OCI-LY7 (cell line): Measurements from ENCODE around the gene TBC1D2B. TPM values are rescaled to one million over a fixed set of nuclear protein-coding genes. Genes with fewer than 3 reads are reported as not detected.
"Not testable (repeated sequence)": the region's sequence is repeated elsewhere in the genome, so short reads cannot be mapped to it uniquely, and the experiment has no call there.

Experiments used
- BruUV-seq: library from RNA; stranded (reverse); fragments of 400-500 nt; replicated peaks from 2 replicates; lab custom pipeline; 2021; lab: Mats Ljungman, UMichigan
- CTCF ChIA-PET: fragments of 300-600 bp; sonication (Branson Sonifier 250); formaldehyde crosslinking; loops from one replicate; lab custom pipeline; 2022; ENCODE audit warnings: antibody characterized with exemption; ENCODE audit not compliant: unreplicated experiment; lab: Charles Lee
- POLR2A ChIA-PET: fragments of 300-600 bp; sonication (Branson Sonifier 250); formaldehyde crosslinking; loops from one replicate; lab custom pipeline; 2022; ENCODE audit warnings: antibody characterized with exemption; lab: Charles Lee
- DNase-seq: peaks from one replicate; pipeline ENCODE4 v3.0.0-alpha.2; 2015; ENCODE audit warnings: low spot score
- H2AFZ ChIP-seq: fragments of 200-600 bp; sonication (generic), shearing (Covaris generic); 2 replicates; pipeline ENCODE4 v1.6.1; 2014; ENCODE audit warnings: mild to moderate bottlenecking, antibody characterized with exemption, low read length, moderate library complexity
- H3K27ac ChIP-seq: fragments of 200-600 bp; sonication (generic); 2 replicates; pipeline ENCODE4 v1.5.1; 2014; ENCODE audit warnings: mixed run types, low read depth, mild to moderate bottlenecking, moderate library complexity, low read length, inconsistent platforms; ENCODE audit not compliant: poor library complexity, severe bottlenecking
- H3K36me3 ChIP-seq: fragments of 200-600 bp; sonication (generic); 2 replicates; pipeline ENCODE4 v1.6.1; 2014; ENCODE audit warnings: mild to moderate bottlenecking, antibody characterized with exemption, low read length, moderate library complexity, mixed read lengths; ENCODE audit not compliant: insufficient read depth
- H3K4me1 ChIP-seq: fragments of 200-600 bp; sonication (generic); 2 replicates; pipeline ENCODE4 v1.5.1; 2014; ENCODE audit warnings: mild to moderate bottlenecking, low read length; ENCODE audit not compliant: insufficient read depth, poor library complexity, severe bottlenecking
- H3K4me2 ChIP-seq: fragments of 200-600 bp; sonication (generic); 2 replicates; pipeline ENCODE4 v1.6.1; 2014; ENCODE audit warnings: mild to moderate bottlenecking, low read length
- H3K4me3 ChIP-seq: fragments of 200-600 bp; sonication (generic); 2 replicates; pipeline ENCODE4 v1.5.1; 2014; ENCODE audit warnings: mild to moderate bottlenecking, low read depth, low read length; ENCODE audit not compliant: poor library complexity, severe bottlenecking
- H3K79me2 ChIP-seq: fragments of 200-600 bp; sonication (generic); 2 replicates; pipeline ENCODE4 v1.6.1; 2016; ENCODE audit warnings: low read depth, mild to moderate bottlenecking, low read length, moderate library complexity, mixed read lengths; ENCODE audit not compliant: insufficient read depth
- H3K9me2 ChIP-seq: fragments of 200-600 bp; sonication (generic); 2 replicates; pipeline ENCODE4 v1.6.1; 2016; ENCODE audit warnings: mild to moderate bottlenecking, low read length, mixed read lengths; ENCODE audit not compliant: insufficient read depth
- H3K9me3 ChIP-seq: fragments of 200-600 bp; sonication (generic); 2 replicates; pipeline ENCODE4 v1.6.1; 2014; ENCODE audit warnings: mild to moderate bottlenecking, mixed run types, low read length, mixed read lengths
- H4K20me1 ChIP-seq: fragments of 200-600 bp; sonication (generic); 2 replicates; pipeline ENCODE4 v1.6.1; 2014; ENCODE audit warnings: mild to moderate bottlenecking, antibody characterized with exemption, low read length, moderate library complexity, mixed read lengths; ENCODE audit not compliant: insufficient read depth
- EZH2phosphoT487 ChIP-seq: fragments of 200-600 bp; sonication (generic); IDR thresholded peaks from 2 replicates; pipeline ENCODE4 v1.6.1; 2018; ENCODE audit warnings: low read depth, borderline replicate concordance, mild to moderate bottlenecking, mixed run types, antibody characterized with exemption, low read length, moderate library complexity, mixed read lengths
- intact Hi-C: fragments of 100-400 bp; cut with micrococcal nuclease; formaldehyde crosslinking; loops from one replicate; pipeline ENCODE4 v1.10.0; 2022; ENCODE audit not compliant: unreplicated experiment
- total RNA-seq, 2 experiments: library from RNA; depleted of rRNA in 1 of 2; stranded (reverse); fragments of >200 nt in 1 of 2; shearing (Covaris generic) in 1 of 2; gene quantifications; 2 replicates each; pipeline ENCODE4 v1.2.3, GENCODE V29; 2014 to 2022
- TF ChIP-seq, protein P1 (sequence below): fragments of 200-600 bp; sonication (generic); conservative IDR thresholded peaks from 2 replicates; pipeline ENCODE4 v1.5.1; 2014; ENCODE audit warnings: mild to moderate bottlenecking, antibody characterized with exemption, low read length, moderate library complexity, mixed read lengths

Gene TBC1D2B
- total RNA-seq, 2 experiments from 2014 or later, result 30.9 to 41.5 TPM

DNA sequence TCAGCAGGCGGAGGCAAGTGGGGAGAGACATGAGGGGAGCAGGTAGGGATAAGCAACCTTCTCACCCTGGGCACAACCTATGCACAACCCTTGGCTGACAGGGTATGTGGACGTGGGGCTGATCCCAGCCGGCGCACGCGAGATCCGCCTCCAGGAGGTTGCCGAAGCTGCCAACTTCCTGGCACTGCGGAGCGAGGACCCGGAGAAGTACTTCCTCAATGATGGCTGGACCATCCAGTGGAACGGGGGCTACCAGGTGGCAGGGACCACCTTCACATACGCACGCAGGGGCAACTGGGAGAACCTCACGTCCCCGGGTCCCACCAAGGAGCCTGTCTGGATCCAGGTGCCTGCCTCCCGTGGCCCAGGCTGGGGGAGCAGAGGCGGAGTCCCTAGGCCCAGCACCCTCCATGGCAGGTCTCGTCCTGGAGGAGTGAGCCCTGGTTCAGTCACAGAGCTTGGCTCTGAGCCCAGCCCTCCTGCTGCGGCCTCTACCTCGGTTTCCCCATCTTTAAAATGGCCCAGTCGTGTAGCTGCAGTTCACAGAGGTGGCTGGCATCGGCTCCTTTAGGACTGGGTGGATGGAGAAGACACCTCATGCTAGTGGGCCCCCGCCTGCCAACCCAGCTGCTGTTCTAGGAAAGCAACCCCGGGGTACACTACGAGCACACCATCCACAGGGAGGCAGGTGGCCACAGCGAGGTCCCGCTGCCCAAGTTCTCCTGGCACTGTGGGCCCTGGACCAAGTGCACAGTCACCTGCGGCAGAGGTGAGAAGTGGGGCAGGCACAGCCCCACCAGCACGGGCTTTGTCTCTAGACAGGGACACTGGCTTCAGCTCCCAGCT lies 96.0 kb downstream of the TBC1D2B start:
- TF ChIP-seq EZH2phosphoT487, result no peak
- TF ChIP-seq, protein P1, sequence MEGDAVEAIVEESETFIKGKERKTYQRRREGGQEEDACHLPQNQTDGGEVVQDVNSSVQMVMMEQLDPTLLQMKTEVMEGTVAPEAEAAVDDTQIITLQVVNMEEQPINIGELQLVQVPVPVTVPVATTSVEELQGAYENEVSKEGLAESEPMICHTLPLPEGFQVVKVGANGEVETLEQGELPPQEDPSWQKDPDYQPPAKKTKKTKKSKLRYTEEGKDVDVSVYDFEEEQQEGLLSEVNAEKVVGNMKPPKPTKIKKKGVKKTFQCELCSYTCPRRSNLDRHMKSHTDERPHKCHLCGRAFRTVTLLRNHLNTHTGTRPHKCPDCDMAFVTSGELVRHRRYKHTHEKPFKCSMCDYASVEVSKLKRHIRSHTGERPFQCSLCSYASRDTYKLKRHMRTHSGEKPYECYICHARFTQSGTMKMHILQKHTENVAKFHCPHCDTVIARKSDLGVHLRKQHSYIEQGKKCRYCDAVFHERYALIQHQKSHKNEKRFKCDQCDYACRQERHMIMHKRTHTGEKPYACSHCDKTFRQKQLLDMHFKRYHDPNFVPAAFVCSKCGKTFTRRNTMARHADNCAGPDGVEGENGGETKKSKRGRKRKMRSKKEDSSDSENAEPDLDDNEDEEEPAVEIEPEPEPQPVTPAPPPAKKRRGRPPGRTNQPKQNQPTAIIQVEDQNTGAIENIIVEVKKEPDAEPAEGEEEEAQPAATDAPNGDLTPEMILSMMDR, result no peak
- CTCF ChIA-PET, result no interaction called here
- no peaks in the 10 kb centered on the region for H3K79me2 ChIP-seq
- H3K9me3 ChIP-seq, result no peaks in the 10 kb centered on the region
- H3K27ac ChIP-seq, result no peak overlapping the region
- H3K4me1 ChIP-seq, result no peaks in the 10 kb centered on the region
- H4K20me1 ChIP-seq, result no peaks in the 10 kb centered on the region
- no peak overlapping the region for H3K4me3 ChIP-seq
- no peaks in the 10 kb centered on the region for H3K9me2 ChIP-seq
- no peak for DNase-seq
- POLR2A ChIA-PET, result no interaction called here
- H3K36me3 ChIP-seq, result no peaks in the 10 kb centered on the region
- BruUV-seq, result no TSS peak
- intact Hi-C loops, result no loop called here
- no peak overlapping the region for H3K4me2 ChIP-seq
- no peak overlapping the region for H2AFZ ChIP-seq

DNA sequence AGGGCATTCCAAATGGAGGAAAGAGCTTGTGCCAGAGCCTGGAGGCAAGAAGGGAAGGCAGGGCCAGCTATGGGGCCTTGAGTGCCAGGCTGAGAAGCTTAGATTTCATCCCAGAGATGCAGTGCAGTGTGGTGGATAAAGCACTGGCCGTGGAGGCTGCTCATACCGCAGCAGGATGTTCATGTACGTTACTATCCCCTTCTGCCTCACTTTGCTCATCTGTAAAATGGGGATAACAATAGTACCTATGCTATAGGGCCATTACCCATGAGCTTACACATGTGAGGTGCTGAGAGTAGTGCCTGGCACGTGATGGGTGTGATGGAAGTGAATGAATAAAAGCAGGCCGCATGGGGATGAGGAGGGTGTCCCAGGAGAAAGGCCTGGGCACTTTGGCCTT lies 96.8 kb downstream of the TBC1D2B start:
- H3K27ac ChIP-seq, H3K9me3 ChIP-seq, H3K36me3 ChIP-seq, H3K4me2 ChIP-seq, H4K20me1 ChIP-seq, POLR2A ChIA-PET, DNase-seq, CTCF ChIA-PET, H3K79me2 ChIP-seq, intact Hi-C loops, BruUV-seq, H3K4me3 ChIP-seq, H3K9me2 ChIP-seq, H3K4me1 ChIP-seq, H2AFZ ChIP-seq: not testable (repeated sequence)

DNA sequence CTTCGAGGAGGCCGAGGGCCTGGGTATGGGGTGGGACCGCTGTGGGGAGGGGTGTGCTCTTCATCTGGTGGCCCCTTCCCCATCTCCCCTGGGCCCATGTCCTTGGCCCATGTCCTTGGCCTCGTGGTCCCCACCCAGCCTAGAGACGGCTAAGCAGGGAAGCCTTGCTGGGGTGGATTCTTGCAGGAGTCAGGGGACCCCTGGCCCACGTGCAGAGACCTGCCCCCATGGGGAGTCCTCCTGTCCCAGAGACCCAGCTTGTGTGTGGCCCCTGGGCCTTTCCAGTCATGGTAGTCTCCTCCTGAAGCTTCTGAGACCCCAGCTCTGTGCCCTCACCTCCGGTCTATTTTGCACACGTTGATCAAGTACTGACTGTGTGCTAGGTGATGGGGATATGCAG lies 97.4 kb downstream of the TBC1D2B start:
- Histone ChIP-seq H3K27ac (no peak overlapping the region), H3K4me2 (no peak overlapping the region), H3K36me3 (no peaks in the 10 kb centered on the region), H3K4me1 (no peaks in the 10 kb centered on the region), H3K9me2 (no peaks in the 10 kb centered on the region), H4K20me1 (no peaks in the 10 kb centered on the region), H3K4me3 (no peak overlapping the region), H3K9me3 (no peaks in the 10 kb centered on the region), H2AFZ (no peak overlapping the region), H3K79me2 (no peaks in the 10 kb centered on the region)
- DNase-seq, result no peak
- intact Hi-C loops, result no loop called here
- POLR2A ChIA-PET, result no interaction called here
- CTCF ChIA-PET, result no interaction called here
- TF ChIP-seq, protein P1, result no peak
- no peak for TF ChIP-seq EZH2phosphoT487
- no TSS peak for BruUV-seq

DNA sequence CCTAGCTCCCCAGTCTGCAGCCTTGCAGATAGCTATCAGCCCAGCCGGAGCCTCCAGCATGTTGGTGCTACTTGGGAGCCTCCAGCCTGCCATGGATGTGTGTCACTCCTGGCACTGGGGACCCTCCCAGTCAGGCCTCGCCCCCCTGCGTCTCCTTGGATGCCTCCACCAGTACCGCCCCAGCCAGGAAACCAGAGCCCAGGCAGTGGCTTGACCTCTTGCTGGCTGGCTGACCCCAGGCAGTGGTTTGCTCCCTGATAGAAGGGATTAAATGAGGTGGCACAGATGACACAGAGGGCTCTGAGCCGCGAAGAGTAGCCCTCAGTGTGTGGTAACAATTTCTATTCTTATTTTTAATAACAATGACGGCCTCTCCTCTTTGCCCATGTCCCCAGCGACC lies 98.4 kb downstream of the TBC1D2B start:
- H3K27ac ChIP-seq, intact Hi-C loops, H2AFZ ChIP-seq: not testable (repeated sequence)

DNA sequence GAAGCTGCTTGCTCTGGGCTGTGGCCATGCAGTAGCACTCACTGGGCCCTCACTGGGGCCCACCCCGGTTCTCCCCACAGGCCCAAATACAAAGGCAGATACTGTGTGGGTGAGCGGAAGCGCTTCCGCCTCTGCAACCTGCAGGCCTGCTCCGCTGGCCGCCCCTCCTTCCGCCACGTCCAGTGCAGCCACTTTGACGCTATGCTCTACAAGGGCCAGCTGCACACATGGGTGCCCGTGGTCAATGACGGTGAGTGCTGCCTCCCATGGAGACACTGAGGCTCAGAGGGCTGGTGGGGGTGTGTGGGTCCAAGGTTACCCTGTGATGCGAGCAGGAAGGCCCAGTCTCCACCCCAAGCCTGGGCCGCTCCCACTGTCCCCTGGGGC lies 98.8 kb downstream of the TBC1D2B start:
- H3K4me1 ChIP-seq, H3K36me3 ChIP-seq, H3K9me3 ChIP-seq, intact Hi-C loops, H3K27ac ChIP-seq, DNase-seq, H3K9me2 ChIP-seq, H4K20me1 ChIP-seq, CTCF ChIA-PET, BruUV-seq, H3K4me3 ChIP-seq, H2AFZ ChIP-seq, H3K4me2 ChIP-seq, H3K79me2 ChIP-seq: not testable (repeated sequence)
- POLR2A ChIA-PET, result interaction anchor here (1.4 kb wide), 1 partner anchor 14 kb away, joined by 3 read pairs; no protein-coding TSS in a partner anchor

More for the DNA sequence above, 98.4 kb downstream of the TBC1D2B start:
- H3K4me1 ChIP-seq, H3K36me3 ChIP-seq, H3K79me2 ChIP-seq, H3K9me2 ChIP-seq, H4K20me1 ChIP-seq, CTCF ChIA-PET, H3K4me2 ChIP-seq, BruUV-seq, H3K4me3 ChIP-seq, H3K9me3 ChIP-seq, DNase-seq: not testable (repeated sequence)
- POLR2A ChIA-PET, result interaction anchor here (1.4 kb wide), 1 partner anchor 15 kb away, joined by 3 read pairs; no protein-coding TSS in a partner anchor
